Measurements from ENCODE around the gene SLC38A3. TPM values are rescaled to one million over a fixed set of nuclear protein-coding genes. Genes with fewer than 3 reads are reported as not detected.
"Not testable (repeated sequence)": the region's sequence is repeated elsewhere in the genome, so short reads cannot be mapped to it uniquely, and the experiment has no call there.

The SLC38A3 gene
- total RNA-seq, 3 donors from 2014 or later, result 0.08 to 0.52 TPM; not detected in 1

GRCh38 chr3:50205413-50206276, 574 bp downstream of the SLC38A3 start:
- Mint-ChIP-seq H3K27me3 (ENCODE audit: low read depth) (peaks cover 49% of the 10 kb centered on the region), H3K4me1 (ENCODE audit: low read depth) (no peaks in the 10 kb centered on the region), H3K36me3 (ENCODE audit: insufficient read depth) (no peaks in the 10 kb centered on the region), H3K4me3 (no peak overlapping the region), H3K9me3 (no peaks in the 10 kb centered on the region)
- ATAC-seq (peak; percentile 64 to 66), DNase-seq (no peak)

GRCh38 chr3:50207359-50208042, 2.4 kb downstream of the SLC38A3 start:
- Mint-ChIP-seq H3K9me3 (no peaks in the 10 kb centered on the region), H3K4me3 (no peak overlapping the region), H3K4me1 (ENCODE audit: low read depth) (no peaks in the 10 kb centered on the region), H3K27me3 (ENCODE audit: low read depth) (peaks cover 33% of the 10 kb centered on the region), H3K36me3 (ENCODE audit: insufficient read depth) (no peaks in the 10 kb centered on the region)
- no peak for DNase-seq
- no peak for ATAC-seq

- H3K9me3 Mint-ChIP-seq, result no peaks in the 10 kb centered on the region
- no peaks in the 10 kb centered on the region for H3K36me3 Mint-ChIP-seq (ENCODE audit: insufficient read depth)
- no peak for DNase-seq
- peaks cover 20% of the 10 kb centered on the region for H3K27me3 Mint-ChIP-seq (ENCODE audit: low read depth)
- H3K4me1 Mint-ChIP-seq (ENCODE audit: low read depth), result no peaks in the 10 kb centered on the region
- no peak for ATAC-seq
- no peak overlapping the region for H3K4me3 Mint-ChIP-seq
Measured at GRCh38 chr3:50208677-50209344, 3.7 kb downstream of the SLC38A3 start.

GRCh38 chr3:50210176-50210509, 5.1 kb downstream of the SLC38A3 start:
- Mint-ChIP-seq H3K4me3 (no peak overlapping the region), H3K27me3 (ENCODE audit: low read depth) (peaks cover 14% of the 10 kb centered on the region), H3K4me1 (ENCODE audit: low read depth) (no peaks in the 10 kb centered on the region), H3K9me3 (no peaks in the 10 kb centered on the region), H3K36me3 (ENCODE audit: insufficient read depth) (no peaks in the 10 kb centered on the region)
- DNase-seq, result no peak
- no peak for ATAC-seq

GRCh38 chr3:50210510-50211367, 5.7 kb downstream of the SLC38A3 start:
- Mint-ChIP-seq H3K27me3 (ENCODE audit: low read depth) (peaks cover 11% of the 10 kb centered on the region), H3K4me3 (no peak overlapping the region), H3K9me3 (no peaks in the 10 kb centered on the region), H3K36me3 (ENCODE audit: insufficient read depth) (no peaks in the 10 kb centered on the region), H3K4me1 (ENCODE audit: low read depth) (no peaks in the 10 kb centered on the region)
- ATAC-seq (no peak), DNase-seq (no peak)

GRCh38 chr3:50211368-50211717, 6.3 kb downstream of the SLC38A3 start:
- not testable (repeated sequence) for H3K9me3 Mint-ChIP-seq; ATAC-seq; H3K4me3 Mint-ChIP-seq; H3K4me1 Mint-ChIP-seq (ENCODE audit: low read depth); H3K36me3 Mint-ChIP-seq (ENCODE audit: insufficient read depth); DNase-seq; H3K27me3 Mint-ChIP-seq (ENCODE audit: low read depth)

GRCh38 chr3:50211930-50212329, 6.9 kb downstream of the SLC38A3 start:
- Mint-ChIP-seq H3K9me3 (no peaks in the 10 kb centered on the region), H3K4me1 (ENCODE audit: low read depth) (no peaks in the 10 kb centered on the region), H3K27me3 (ENCODE audit: low read depth) (peaks cover 2% of the 10 kb centered on the region), H3K4me3 (no peak overlapping the region), H3K36me3 (ENCODE audit: insufficient read depth) (no peaks in the 10 kb centered on the region)
- DNase-seq, result no peak
- peak; percentile 63 to 82 for ATAC-seq

GRCh38 chr3:50212502-50212901, 7.4 kb downstream of the SLC38A3 start:
- H3K9me3 Mint-ChIP-seq, result no peaks in the 10 kb centered on the region
- no peak for ATAC-seq
- DNase-seq, result no peak
- no peaks in the 10 kb centered on the region for H3K36me3 Mint-ChIP-seq (ENCODE audit: insufficient read depth)
- H3K27me3 Mint-ChIP-seq (ENCODE audit: low read depth), result no peaks in the 10 kb centered on the region
- H3K4me1 Mint-ChIP-seq (ENCODE audit: low read depth), result no peaks in the 10 kb centered on the region
- no peak overlapping the region for H3K4me3 Mint-ChIP-seq

GRCh38 chr3:50212971-50213370, 7.9 kb downstream of the SLC38A3 start:
- H3K4me3 Mint-ChIP-seq, result no peak overlapping the region
- DNase-seq (no peak), ATAC-seq (no peak)
- H3K4me1 Mint-ChIP-seq (ENCODE audit: low read depth), result no peaks in the 10 kb centered on the region
- no peaks in the 10 kb centered on the region for H3K9me3 Mint-ChIP-seq
- no peaks in the 10 kb centered on the region for H3K27me3 Mint-ChIP-seq (ENCODE audit: low read depth)
- H3K36me3 Mint-ChIP-seq (ENCODE audit: insufficient read depth), result no peaks in the 10 kb centered on the region

GRCh38 chr3:50213373-50213772, 8.3 kb downstream of the SLC38A3 start:
- H3K4me1 Mint-ChIP-seq (ENCODE audit: low read depth), result no peaks in the 10 kb centered on the region
- ATAC-seq (no peak), DNase-seq (no peak)
- H3K4me3 Mint-ChIP-seq, result no peak overlapping the region
- H3K9me3 Mint-ChIP-seq, result no peaks in the 10 kb centered on the region
- H3K27me3 Mint-ChIP-seq (ENCODE audit: low read depth), result no peaks in the 10 kb centered on the region
- H3K36me3 Mint-ChIP-seq (ENCODE audit: insufficient read depth), result no peaks in the 10 kb centered on the region

- no peaks in the 10 kb centered on the region for H3K9me3 Mint-ChIP-seq
- ATAC-seq (no peak), DNase-seq (no peak)
- no peaks in the 10 kb centered on the region for H3K4me1 Mint-ChIP-seq (ENCODE audit: low read depth)
- no peaks in the 10 kb centered on the region for H3K36me3 Mint-ChIP-seq (ENCODE audit: insufficient read depth)
- H3K4me3 Mint-ChIP-seq, result no peak overlapping the region
- no peaks in the 10 kb centered on the region for H3K27me3 Mint-ChIP-seq (ENCODE audit: low read depth)
Measured at GRCh38 chr3:50214824-50215223, 9.8 kb downstream of the SLC38A3 start.

GRCh38 chr3:50215529-50215928, 10.5 kb downstream of the SLC38A3 start:
- Mint-ChIP-seq H3K9me3 (no peaks in the 10 kb centered on the region), H3K27me3 (ENCODE audit: low read depth) (no peaks in the 10 kb centered on the region), H3K4me3 (no peak overlapping the region), H3K36me3 (ENCODE audit: insufficient read depth) (no peaks in the 10 kb centered on the region), H3K4me1 (ENCODE audit: low read depth) (no peaks in the 10 kb centered on the region)
- DNase-seq (no peak), ATAC-seq (no peak)

- H3K27me3 Mint-ChIP-seq (ENCODE audit: low read depth), result no peaks in the 10 kb centered on the region
- DNase-seq (no peak), ATAC-seq (no peak)
- H3K4me1 Mint-ChIP-seq (ENCODE audit: low read depth), result no peaks in the 10 kb centered on the region
- no peak overlapping the region for H3K4me3 Mint-ChIP-seq
- H3K36me3 Mint-ChIP-seq (ENCODE audit: insufficient read depth), result no peaks in the 10 kb centered on the region
- no peaks in the 10 kb centered on the region for H3K9me3 Mint-ChIP-seq
Measured at GRCh38 chr3:50217681-50218080, 12.6 kb downstream of the SLC38A3 start.

- ATAC-seq (no peak), DNase-seq (no peak)
- Mint-ChIP-seq H3K4me3 (no peak overlapping the region), H3K9me3 (no peaks in the 10 kb centered on the region), H3K27me3 (ENCODE audit: low read depth) (no peaks in the 10 kb centered on the region), H3K4me1 (ENCODE audit: low read depth) (no peaks in the 10 kb centered on the region), H3K36me3 (ENCODE audit: insufficient read depth) (no peaks in the 10 kb centered on the region)
Measured at GRCh38 chr3:50218448-50218847, 13.4 kb downstream of the SLC38A3 start.
